CD4-positive, alpha-beta T cell treated with Interferon gamma for 1 hour (primary cell): ENCODE data around the gene SLC7A7.
"Not testable (repeated sequence)": the region's sequence is repeated elsewhere in the genome, so short reads cannot be mapped to it uniquely, and the experiment has no call there.

Experiments
- DNase-seq: peaks from one replicate; pipeline ENCODE4 v3.0.0-alpha.2; 2020

SLC7A7 gene

DNA sequence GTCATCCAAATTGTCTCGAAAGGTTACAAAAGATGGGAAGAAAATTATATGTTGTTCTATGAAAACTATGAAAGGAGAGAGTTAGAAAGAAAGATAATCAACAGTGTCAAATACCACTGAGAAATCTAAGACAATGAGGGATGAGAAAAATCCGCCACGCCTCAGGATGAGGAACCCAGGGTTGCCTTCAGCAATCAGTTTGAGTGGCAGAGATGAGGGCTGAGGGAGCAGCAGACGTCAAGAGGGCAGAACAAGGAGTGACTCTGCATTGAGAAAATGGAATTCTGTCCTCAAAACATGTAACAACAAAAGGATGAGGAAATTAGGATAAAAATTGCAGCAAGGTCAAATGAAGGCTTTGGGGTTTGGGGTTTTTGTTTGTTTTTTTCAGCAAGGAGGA is 67.0 kb downstream of the SLC7A7 start:
- no peak for DNase-seq

- DNase-seq: no peak
Measured at GRCh38 chr14:22747769-22748168, 67.5 kb downstream of the SLC7A7 start.

DNA sequence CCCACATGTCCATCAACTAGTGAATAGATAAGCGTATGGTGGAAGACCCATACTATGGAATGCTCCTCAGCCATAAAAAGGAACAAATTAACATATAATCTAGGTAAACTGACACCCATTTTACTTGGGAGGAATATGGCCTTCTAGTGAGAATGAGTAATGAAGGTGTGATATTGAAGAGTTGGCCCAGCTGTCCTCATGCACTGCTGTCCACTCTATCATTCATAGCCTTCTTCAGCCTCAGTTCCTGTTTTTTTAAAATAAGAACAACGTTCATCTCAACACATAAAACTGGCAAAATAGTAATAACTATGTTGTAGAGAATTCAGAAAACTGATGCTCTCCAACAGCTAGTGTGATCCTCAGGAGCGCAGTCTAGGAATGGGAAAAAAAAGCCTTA is 75.2 kb downstream of the SLC7A7 start:
- DNase-seq: no peak

DNA sequence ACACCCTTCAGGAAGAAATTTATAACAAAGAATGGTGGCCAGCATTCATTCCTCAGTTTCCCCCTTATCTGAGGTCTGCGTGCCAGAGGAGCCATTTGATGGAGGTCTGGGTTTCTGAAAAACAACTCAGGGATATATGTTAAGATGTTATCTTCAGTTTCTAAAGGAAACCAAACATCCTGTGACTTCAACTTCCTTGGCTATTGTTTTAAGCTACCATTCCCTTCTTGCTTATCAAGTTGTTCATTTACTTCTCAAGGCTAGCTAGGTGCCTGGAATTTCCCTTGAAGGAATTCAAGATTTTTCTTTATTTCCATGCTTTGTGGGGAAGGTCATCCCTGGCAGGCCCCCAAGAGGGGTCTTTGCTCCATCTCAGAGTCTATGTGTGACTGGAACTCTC is 75.8 kb downstream of the SLC7A7 start:
- no peak for DNase-seq

DNA sequence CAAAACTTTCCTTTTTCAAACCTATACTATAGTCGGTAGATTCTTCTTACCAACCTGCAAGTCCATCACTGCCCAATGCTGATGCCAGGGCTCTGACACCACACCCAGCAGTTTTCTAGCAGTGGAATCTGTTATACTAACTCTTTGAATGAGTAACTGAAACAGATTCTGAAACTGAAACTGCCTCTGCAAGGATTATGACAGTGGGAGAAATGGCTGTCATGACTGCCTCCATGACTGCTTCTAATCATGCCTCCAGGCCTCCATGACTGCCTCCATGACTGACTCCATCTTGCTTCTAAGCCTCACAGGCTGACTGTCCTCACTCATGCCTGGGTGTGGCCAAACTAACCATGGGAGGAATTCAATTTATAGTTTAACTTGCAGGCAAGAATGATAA is 78.2 kb downstream of the SLC7A7 start:
- DNase-seq: no peak

- not testable (repeated sequence) for DNase-seq
Measured at GRCh38 chr14:22736384-22736783, 78.9 kb downstream of the SLC7A7 start.

DNA sequence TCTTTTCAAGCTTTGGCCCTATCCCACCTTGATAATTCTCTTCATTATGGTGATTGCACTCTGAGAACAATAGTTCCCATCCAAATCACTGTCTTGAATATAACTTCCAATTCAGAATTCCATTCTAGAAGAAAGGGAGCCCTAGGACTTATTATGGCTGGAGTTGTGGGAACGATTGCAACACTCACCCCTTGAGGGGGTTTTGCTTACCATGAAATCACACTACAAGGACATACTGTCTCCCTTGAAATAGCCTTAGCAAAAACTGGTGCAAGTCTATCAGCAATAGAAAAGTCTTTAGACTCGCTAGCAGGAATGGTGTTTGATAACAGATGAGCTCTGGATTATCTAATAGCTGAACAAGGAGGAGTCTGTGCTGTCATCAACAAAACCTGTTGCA is 80.1 kb downstream of the SLC7A7 start:
- DNase-seq: no peak

GRCh38 chr14:22733829-22734228 is 81.4 kb downstream of the SLC7A7 start:
- DNase-seq: no peak

DNA sequence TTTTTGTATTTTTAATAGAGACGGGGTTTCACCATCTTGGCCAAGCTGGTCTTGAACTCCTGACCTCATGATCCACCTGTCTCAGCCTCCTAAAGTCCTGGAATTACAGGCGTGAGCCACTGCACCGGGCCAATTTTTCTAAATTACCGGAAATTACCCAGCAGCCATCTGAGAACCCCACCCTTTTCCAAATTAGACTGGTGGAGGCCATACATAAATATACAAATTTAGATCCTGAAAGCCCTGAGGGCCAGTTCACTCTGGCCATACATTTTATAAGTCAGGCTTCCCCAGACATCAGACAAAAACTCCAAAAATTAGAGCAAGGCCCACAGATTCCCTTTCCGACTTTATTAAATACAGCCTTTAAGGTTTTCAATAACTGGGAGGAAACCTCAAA is 83.2 kb downstream of the SLC7A7 start:
- DNase-seq: not testable (repeated sequence)

GRCh38 chr14:22726012-22726411 is 89.2 kb downstream of the SLC7A7 start:
- DNase-seq: no peak

DNA sequence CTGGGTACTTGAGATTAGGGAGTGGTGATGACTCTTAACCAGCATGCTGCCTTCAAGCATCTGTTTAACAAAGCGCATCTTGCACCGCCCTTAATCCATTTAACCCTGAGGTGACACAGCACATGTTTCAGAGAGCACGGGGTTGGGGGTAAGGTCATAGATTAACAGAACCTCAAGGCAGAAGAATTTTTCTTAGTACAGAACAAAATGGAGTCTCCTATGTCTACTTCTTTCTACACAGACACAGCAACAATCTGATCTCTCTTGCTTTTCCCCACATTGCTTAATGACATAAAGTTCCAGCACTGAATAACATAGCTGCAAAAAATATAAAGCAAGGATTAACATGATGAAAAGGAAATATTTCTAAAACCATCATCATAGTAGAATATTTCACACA is 89.9 kb downstream of the SLC7A7 start:
- DNase-seq: not testable (repeated sequence)

DNA sequence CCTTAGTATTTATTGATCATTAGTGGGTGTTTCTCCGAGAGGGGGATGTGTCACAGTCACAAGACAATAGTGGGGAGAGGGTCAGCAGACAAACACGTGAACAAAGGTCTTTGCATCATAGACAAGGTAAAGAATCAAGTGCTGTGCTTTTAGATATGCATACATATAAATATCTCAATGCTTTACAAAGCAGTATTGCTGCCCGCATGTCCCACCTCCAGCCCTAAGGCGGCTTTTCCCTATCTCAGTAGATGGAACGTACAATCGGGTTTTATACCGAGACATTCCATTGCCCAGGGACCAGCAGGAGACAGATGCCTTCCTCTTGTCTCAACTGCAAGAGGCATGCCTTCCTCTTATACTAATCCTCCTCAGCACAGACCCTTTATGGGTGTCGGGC is 90.4 kb downstream of the SLC7A7 start:
- DNase-seq: not testable (repeated sequence)

DNA sequence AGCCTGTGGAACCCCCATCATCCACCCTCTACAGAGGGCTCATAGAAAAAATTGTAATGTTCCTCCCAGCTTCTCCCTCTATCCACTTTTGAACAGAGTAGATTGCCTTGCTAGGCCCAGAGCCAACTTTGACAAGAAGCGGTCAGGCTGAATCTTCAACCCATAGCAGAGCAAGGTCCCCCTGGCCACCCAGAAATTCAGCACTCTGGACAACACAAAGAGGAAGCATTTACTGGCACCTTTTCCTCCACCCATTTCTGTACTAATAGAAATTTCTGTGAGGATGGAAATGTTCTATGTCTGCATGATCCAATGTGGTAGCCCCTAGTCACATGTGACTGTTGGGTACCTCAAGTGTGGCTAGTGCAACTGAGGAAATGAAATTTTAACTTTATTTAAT is 91.4 kb downstream of the SLC7A7 start:
- DNase-seq: no peak
